HG03045 (cell line): ENCODE results near the gene KCNN2.
"Not testable (repeated sequence)": the region's sequence is repeated elsewhere in the genome, so short reads cannot be mapped to it uniquely, and the experiment has no call there.

Experiments
- ATAC-seq: cut with Tn5 transposase; IDR thresholded peaks from one replicate; pipeline ENCODE4 v1.9.1; 2021; ENCODE audit warnings: mild to moderate bottlenecking, moderate library complexity; ENCODE audit not compliant: unreplicated experiment

Gene KCNN2

DNA sequence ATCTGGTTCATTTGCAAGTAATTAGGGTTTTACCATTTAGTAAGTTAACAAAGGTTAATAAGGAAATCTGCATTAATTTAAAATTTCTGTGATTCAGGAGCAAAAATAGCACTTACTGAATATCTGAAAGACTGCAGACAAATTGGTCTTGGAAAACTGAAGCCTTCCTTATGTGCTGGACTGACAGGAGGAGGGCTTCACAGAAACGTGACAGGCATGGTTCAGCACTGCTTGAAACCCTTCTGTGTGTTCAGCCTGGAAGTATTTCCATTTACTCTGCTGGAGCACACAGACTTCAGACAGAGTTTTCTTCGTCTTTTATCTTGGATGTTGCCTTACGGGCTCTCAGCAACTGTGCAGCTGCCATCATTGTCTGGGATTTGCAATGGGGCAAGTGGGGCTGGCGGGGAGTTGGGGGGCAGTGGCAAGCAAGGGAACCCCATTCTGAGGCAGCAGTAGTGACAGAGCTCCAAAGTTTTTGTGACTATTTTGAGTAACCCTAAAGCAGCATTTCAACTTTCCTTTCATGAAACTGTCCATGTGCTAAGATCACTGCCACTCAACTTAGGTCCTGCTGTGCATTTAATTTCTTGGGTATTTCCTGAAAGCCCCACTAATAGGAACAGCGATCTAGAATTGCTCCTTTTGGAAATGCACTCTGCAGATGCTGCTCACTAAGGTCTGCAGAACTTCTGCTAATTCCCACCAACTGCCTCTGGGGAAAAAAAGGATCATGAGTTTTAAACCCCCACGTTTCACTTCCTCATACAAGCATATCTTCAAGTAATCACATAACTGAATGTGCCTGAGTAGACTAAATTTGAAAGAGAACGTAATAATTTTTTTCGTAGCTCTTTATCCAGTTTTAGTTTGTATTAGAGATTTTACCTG is 56.6 kb downstream of the KCNN2 start:
- ATAC-seq = peak; percentile 75

- peak; percentile 19 for ATAC-seq
Observed at GRCh38 chr5:114419067-114419388, 57.2 kb downstream of the KCNN2 start.

GRCh38 chr5:114419959-114420358 is 58.1 kb downstream of the KCNN2 start:
- ATAC-seq = no peak

- no peak for ATAC-seq
Observed at GRCh38 chr5:114427204-114427603, 65.3 kb downstream of the KCNN2 start.

- ATAC-seq = no peak
Observed at GRCh38 chr5:114430532-114430931, 68.7 kb downstream of the KCNN2 start.

DNA sequence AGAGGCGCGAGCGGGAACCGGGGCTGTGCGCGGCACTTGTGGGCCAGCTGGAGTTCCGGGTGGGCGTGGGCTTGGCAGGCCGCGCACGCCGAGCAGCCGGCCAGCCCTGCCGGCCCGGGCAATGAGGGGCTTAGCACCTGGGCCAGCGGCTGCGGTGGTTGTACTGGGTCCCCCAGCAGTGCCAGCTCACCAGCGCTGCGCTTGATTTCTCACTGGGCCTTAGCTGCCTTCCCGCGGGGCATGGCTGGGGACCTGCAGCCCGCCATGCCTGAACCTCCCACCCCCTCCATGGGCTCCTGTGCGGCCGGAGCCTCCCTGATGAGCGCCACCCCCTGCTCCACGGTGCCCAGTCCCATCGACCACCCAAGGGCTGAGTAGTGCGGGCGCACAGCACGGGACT is 70.8 kb downstream of the KCNN2 start:
- ATAC-seq = not testable (repeated sequence)

GRCh38 chr5:114434396-114435219 is 72.7 kb downstream of the KCNN2 start:
- ATAC-seq = no peak

GRCh38 chr5:114435220-114435481 is 73.3 kb downstream of the KCNN2 start:
- ATAC-seq = no peak

- no peak for ATAC-seq
Observed at GRCh38 chr5:114435885-114436299, 74.0 kb downstream of the KCNN2 start.

DNA sequence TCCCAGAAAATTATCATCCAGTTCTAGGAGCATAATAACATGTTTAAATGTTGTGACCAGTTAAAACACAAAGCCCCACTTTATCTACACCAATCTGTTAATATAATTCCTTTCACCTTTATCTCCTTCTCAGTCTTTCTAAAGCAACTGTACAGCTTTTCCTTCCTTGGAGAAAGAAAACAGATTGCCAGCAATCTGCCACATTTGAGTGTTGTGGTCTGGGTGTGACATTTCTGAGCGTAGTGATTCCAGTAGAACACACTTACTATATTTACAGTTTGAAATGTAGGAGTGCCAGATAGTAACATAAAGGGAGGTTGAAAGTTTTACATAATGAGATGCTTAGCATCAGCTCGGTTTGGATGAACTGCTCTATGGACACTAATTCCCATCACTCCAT is 76.1 kb downstream of the KCNN2 start:
- no peak for ATAC-seq

DNA sequence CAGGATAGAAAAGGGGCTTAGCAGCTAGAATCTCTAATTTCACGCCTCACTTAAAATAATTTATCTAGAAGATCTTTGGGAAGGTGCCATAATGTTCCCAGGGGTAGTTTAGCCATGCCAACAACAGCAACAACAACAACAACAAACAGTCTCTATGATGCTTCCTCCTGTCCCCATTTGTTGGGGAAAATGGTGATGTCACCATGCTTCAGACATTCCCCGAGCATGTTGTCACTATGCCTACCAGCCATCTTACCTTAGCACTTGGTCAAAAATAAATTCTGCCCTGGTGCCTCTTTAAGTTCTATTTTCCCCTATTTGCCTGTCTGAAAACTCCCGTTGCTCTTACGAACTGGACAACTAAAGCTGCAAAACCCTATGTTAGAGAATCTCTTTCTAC is 76.6 kb downstream of the KCNN2 start:
- ATAC-seq = no peak

DNA sequence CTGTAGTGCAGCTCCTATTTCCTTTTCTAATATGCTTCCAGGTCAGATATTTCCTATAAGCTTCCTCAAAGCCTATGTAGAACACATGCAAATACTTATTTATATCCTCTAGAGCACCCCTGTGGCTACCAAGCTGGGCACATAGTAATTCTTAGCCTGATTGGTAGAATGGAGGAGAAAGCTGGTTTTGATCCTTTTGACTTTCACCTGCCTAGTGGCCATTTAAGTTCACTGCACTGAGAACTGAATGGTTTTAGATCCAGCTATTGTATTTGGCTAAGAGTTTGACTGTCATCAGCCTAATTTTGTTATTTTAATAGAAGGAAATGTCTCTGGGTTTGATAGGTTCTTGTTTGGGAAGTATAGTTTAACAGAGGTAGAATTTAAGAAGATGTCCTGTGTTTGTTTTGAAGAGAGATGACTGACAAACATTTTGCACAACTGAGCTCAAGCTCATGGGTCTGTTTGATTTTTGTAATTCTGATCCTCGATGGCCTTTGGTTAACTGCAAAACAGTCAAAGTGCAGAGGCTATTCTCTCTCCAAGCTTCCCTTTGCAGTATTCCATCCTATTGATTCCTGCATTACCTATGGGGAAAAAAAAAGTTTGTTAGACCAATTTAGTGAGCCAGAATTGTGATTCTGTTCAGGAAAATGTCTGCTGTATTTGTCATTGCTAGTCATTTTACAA is 85.4 kb downstream of the KCNN2 start:
- ATAC-seq = no peak

DNA sequence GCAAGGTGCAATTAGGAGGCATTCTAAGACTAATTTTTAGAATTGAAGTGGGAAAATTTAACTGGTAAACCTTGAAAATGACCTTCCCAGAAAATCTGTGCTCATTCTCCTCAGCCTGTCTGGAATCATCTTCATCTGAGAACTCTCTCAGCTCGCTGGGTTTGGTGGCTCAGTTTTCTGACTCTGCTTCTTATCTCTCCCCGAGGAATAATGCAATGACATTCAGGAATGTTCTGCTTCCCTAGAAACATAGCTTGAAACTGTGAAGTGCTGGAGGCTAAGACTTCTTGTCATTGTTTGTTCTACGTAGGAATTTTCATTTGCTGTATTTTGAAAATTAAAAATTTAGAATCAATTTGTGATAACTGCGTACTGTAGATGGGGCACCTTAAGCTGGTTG is 86.6 kb downstream of the KCNN2 start:
- no peak for ATAC-seq

GRCh38 chr5:114449860-114450421 is 88.1 kb downstream of the KCNN2 start:
- ATAC-seq = peak; percentile 99

DNA sequence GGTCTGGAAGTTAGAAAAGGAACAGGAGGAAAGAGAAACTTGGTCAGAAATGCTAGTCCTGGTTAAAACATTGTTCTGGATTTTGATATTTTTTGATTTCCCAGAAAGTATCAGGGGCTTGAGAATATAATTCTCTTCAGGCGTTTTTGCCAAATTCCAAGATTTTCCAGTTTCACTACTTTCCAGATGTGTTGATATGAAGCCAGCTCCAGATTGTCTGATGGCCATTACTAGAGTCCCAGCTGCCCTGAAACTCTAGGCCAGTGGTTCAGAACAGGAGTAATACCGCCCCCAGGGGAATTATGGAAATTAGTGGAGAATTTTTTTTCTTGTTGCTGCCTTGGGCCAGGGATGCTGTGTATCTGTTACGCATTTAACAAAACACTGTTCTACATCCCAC is 88.6 kb downstream of the KCNN2 start:
- ATAC-seq = no peak

- no peak for ATAC-seq
Observed at GRCh38 chr5:114458726-114459125, 96.9 kb downstream of the KCNN2 start.

- no peak for ATAC-seq
Observed at GRCh38 chr5:114467171-114467570, 105.3 kb downstream of the KCNN2 start.

DNA sequence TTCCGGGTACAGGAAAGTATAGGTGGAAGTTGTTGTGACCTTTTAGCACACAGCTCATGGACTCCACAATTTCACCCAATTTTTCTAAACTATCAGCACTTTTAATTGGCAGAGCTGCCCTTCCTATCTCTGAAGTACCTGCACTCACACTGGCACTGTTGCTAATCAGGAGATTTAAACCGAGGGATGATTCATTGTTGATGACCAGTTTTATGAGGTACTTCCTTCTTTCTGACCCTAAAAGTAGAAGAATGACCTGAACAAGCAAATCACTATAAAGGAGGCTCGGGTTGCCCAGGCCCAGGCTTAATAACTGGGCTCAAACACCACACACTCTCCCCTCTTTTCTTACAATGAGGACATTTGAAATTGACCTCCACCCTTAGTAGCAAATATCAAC is 105.9 kb downstream of the KCNN2 start:
- no peak for ATAC-seq

DNA sequence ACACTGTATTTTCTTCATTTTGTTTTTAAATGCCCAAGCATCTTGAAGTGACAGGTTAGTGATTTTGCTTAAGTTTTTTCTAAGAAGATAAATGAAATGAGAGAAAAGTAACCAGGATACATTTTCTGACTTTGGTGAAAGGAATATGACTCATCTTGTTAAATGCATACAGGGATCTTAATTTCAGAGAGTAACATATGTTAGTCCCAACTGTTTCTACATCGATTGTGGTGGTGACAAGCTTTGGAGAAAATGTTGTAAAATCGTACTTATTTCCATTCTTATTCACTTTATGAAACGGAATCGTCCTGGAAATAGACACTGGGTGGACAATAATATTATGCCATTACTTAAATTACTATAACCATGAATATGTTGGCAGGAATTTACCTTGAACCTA is 107.5 kb downstream of the KCNN2 start:
- no peak for ATAC-seq

DNA sequence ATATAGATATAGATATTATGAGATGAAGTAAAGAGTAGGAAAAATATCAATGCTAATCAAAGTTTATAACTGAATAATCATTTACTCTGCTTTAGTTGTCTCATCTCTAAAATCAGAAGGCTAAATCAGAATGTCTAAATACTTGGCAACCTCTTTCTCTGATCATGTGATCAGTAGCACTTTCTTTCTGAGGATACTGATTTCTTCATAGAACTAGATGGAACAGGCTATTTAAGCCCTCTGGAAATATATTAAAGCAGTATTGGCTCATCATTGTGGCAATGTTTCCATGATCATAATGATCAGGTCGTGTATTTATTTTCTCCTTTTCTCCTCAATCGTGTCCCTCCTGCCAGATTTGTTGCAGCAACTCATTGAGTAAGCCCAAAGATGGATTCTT is 109.7 kb downstream of the KCNN2 start:
- ATAC-seq = no peak

DNA sequence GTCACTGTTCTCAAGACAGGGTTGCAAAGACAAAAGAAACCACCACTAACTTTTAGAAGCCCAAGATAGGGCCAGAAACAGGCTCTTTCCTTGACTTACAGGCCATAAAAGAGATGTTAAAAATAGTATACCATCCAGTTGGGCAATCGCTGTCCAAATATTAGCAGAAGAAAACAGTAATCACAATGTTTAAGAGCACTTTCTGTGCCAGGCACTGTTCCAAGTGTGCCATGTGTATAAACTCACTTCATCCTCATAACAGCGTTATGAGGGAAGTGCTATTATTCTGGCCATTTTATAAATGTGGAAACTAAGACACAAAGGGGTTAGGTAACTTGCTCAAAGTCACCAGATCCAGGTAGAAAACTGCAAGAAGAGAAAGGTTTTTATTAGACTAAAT is 111.7 kb downstream of the KCNN2 start:
- no peak for ATAC-seq
